HG02678 (cell line): ENCODE measurements around the gene RAN.
"Not testable (repeated sequence)": the region's sequence is repeated elsewhere in the genome, so short reads cannot be mapped to it uniquely, and the experiment has no call there.

Source experiments
- ATAC-seq: cut with Tn5 transposase; IDR thresholded peaks from one replicate; pipeline ENCODE4 v1.9.1; 2021; ENCODE audit warnings: mild to moderate bottlenecking, moderate library complexity; ENCODE audit not compliant: unreplicated experiment

The RAN gene

DNA sequence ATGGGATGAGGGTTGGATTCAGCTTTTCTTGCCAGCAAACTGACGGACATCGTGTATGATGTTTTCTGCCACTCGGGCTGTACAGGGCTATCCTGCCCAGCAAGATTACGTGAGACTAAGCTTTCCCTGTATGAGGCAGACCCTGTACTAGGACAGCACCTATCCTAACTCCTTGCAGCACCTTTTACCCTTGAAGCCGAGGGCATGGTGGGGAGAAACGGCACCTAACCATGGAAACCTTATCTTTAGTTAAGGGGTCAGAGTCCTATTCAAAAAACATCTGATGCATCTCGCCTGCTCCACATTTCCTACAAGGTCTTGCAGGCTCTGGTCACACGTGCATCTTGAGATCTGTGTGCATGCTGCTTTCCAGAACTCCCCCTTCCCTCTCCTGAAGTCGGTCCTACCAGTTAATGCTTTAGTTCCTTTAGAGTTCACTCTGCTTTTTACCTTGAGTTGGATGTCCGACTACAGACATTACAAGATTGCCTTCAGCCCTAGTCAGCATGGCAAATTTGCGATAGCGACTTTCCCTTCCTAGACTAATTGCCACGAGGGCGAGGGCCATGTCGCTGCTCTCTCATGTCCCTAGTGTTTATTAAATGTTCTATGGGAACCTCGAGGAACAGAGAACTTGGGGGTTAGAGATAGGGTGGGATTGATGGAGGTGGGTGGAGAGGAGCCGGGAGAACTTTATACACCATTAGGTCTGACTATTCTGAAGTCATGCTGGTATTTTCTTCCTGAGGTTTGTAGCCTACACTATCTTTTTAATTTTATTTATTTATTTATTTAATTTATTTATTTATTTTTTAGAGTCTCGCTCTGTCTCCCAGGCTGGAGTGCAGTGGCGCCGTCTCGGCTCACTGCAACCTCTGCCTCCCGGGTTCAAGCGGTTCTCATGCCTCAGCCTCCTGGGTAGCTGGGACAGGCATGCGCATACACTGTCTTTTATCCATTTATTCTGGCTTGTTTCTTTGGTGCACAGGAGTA is 6.6 kb downstream of the RAN start:
- ATAC-seq = no peak

DNA sequence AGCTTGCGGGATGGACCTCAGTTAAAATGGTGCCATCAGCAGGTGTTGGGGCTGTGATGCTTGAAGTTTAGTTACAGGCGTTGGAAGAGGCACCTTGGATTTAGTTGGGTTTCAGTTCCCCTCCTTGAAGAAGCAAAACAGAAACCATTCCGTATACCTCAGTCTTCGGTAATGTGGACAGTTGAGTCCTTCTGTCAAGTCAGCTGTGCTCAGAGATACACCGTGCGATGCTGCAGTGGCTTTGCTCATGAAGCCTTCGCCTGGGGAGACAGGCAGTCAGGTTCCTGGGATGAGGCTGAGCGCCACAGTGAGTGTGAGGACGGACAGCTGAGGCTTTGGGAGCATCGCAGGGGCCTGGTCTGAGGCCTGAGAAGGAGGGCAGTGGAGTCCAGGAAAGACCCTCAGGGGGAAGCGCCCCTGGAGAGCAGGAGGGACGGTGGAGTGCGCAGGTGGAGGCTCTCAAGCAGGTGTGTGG is 7.4 kb downstream of the RAN start:
- ATAC-seq = peak; percentile 62

- ATAC-seq = no peak
These were observed 8.0 kb downstream of the RAN start for GRCh38 chr12:130879781-130880389.

DNA sequence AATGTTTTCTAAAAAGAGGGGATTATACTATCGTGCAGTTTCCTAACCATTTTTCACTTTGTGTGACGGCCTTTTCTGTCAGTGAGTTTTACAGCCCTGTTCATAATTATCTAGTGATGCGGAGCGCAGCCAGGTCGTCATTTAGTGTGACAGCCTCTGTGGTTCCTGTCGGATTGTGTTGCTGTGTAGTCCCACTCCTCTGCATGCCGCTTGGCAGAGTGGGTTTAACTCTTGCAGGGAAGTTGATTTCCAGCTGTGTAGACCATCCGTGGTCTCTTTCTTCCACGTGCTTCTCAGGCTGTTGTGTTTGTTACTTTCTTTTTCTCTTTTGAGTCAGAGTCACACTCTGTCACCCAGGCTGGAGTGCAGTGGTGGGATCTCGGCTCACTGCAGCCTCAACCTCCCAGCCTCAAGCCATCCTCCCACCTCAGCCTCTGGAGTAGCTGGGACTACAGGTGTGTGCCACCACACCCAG is 8.6 kb downstream of the RAN start:
- no peak for ATAC-seq

DNA sequence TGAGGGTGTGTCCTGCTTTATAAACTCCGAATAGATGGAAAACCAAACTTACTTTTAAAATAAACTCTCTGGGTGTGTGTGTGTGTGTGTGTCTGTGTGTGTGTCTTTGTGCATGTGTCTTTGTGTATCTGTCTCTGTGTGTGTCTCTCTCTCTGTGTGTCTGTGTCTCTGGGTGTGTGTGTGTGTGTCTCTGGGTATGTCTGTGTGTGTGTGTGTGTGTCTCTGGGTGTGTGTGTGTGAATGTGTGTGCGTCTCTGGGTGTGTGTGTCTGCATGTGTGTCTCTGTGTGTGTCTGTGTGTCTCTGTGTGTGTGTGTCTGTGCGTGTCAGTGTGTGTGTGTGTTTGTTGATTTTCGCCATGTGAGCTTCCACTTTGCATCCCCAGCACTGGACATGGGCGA is 9.2 kb downstream of the RAN start:
- ATAC-seq = no peak

DNA sequence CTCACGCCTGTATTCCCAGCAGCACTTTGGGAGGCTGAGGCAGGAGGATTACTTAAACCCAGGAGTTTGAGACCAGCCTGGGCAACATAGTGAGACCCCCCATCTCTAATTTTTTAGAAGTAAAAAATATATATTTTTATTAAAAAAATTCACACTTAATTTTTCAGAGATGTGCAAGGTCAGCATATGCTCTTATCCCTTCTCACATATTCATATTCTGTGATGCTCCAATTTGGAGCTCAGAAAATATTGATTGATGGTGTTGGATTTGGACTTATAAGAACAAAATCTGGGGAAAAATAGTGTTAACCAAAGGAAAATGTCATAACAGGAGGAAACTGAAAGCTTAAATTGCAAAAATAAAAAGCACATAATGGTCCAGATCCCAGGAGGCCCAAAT is 9.7 kb downstream of the RAN start:
- no peak for ATAC-seq

GRCh38 chr12:130887190-130887589 is 15.3 kb downstream of the RAN start:
- ATAC-seq = not testable (repeated sequence)

DNA sequence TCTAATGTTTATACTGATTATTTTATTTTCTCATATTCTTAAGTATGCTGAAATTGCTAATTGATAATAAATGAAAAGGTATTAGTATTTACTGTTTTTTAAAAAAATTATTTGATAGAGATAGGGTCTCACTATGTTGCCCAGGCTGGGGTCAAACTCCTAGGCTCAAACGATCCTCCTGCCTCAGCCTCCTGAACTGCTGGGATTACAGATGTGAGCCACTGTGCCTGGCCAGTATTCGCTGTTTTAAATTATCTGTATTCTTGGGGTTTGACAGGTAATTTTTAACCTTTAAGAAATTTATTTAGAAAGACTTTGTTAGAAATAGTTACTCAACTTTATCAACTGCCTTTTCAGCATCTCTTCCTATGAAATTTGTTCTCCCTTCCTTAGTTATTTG is 32.2 kb downstream of the RAN start:
- ATAC-seq = no peak

DNA sequence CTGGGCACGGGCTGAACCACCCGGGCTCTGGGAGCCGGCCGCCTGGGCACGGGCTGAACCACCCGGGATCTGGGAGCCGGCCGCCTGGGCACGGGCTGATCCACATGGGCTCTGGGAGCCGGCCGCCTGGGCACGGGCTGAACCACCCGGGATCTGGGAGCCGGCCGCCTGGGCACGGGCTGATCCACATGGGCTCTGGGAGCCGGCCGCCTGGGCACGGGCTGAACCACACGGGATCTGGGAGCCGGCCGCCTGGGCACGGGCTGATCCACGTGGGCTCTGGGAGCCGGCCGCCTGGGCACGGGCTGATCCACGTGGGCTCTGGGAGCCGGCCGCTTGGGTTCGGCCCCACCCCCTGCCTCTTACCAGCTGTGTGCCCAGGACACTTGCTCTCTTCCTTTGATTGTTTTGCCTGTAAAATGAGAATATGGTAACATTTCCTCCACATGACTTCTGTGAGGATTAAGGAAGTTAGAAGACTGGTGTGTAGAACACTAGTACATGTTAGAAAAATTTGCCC is 33.1 kb downstream of the RAN start:
- not testable (repeated sequence) for ATAC-seq

GRCh38 chr12:130909111-130909510 is 37.2 kb downstream of the RAN start:
- ATAC-seq = no peak

- ATAC-seq = no peak
These were observed 39.3 kb downstream of the RAN start for GRCh38 chr12:130911193-130911592.

DNA sequence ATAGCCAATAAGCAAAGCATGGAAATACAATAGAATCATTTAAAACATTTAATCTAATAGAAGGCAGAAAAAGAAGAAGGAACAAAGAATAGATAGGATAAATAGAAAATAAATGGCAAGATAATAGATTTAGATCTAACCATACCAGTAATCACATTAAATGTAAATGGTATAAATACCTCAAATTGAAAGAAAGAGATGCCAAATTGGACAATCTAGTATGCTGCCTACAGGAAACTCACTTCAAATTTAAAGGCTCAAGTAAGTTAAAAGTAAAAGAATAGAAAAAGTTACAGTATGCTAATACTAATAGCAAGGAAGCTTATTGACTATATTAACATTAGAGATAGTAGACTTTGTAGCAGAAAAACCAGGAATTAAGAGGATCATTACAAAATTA is 40.1 kb downstream of the RAN start:
- ATAC-seq = no peak

GRCh38 chr12:130916241-130916911 is 44.5 kb downstream of the RAN start:
- peak; percentile 65 for ATAC-seq

DNA sequence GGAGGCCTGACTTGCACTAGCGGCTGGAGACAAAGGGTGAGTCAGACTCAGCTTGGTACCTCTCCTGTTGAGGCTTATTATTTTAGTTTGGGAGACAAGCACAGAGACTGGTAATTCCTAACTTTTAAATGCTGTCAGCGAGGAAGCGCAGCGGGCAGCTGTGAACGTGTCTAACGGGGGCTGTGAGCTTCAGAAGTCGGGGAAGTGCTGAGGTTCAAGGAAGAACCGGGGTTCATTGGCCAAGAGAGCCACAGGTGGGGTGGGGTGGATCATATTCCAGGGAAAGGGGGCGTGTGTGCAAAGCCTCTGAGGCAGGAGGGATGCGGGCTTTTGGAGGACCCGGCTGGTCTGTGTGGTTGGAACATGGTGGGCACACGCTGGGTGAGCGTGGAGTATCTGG is 45.7 kb downstream of the RAN start:
- no peak for ATAC-seq

DNA sequence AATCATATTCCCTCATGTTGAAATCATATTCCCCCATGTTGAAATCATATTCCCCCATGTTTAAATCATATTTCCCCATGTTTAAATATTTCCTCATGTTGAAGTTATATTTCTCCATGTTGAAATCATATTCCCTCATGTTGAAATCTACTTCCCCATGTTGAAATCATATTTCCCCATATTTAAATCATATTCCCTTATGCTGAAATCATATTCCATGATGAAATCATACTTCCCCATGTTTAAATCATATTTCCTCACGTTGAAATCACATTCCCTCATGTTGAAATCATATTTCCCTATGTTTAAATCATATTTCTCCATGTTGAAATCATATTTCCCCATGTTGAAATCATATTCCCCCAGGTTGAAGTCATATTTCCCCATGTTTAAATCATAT is 47.2 kb downstream of the RAN start:
- no peak for ATAC-seq

- no peak for ATAC-seq
These were observed 48.3 kb downstream of the RAN start for GRCh38 chr12:130920119-130920703.

DNA sequence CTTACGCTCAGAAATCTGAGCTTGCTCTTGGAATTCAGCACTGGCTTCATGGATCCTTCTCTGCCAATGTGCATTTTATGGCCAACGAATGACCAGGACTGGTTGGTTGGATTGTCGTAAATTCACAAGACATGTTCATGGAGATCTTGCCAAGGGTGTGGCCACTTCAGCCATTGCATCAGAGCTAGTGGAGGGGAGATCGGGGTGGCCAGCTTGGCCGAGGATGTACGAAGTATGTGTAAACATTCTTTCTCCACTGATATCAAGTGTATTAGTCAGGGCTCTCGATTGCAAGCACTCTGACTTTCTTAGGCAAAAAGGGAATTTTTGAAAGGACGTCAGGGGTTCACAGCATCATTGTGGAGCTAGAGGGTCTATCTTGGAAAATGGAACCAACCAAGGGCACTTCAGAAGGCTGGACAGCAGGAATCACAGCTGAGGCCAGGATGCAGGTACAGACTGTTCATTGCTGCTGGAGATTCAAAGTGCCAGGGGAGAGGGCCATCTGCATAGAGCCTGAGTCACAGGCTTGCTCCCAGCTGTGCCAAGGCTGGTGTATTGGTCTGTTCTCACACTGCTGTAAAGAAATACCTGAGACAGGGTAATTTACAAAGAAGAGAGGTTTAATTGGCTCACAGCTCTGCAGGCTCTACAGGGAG is 49.0 kb downstream of the RAN start:
- no peak for ATAC-seq

GRCh38 chr12:130922511-130922953 is 50.7 kb downstream of the RAN start:
- ATAC-seq = no peak

DNA sequence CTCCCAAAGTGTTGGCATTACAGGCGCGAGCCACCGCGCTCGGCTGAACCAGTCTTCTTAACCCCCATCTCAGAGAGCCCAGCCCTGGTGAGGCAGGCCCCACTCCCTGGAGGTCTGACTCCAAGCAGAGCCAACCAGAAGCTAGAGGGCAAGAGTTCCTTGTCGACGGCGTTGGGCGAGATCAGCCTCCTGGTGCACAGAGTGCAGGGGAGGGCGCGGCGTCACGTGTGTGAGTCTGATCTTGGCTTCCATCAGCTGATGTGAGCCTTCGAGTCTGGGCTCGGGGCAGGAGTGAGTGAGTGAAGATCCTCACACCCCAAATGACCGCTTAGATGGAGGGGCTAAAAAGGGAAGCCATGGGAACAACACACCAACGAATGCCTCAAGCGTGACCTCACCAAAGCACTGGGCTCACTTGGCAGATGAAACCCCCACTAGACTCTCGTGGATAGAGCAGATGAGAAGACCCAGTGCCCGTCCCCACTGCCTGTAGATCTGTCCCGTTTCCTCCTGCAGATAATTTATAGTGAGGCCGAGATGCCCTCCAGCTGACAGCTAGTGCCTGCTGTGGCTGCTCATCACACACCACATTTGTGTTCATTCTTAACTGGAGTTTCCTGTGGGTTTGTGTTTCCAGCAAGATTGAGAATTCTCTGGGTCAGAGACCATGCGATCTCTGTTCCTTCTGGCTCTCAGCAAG is 53.2 kb downstream of the RAN start:
- ATAC-seq = no peak

DNA sequence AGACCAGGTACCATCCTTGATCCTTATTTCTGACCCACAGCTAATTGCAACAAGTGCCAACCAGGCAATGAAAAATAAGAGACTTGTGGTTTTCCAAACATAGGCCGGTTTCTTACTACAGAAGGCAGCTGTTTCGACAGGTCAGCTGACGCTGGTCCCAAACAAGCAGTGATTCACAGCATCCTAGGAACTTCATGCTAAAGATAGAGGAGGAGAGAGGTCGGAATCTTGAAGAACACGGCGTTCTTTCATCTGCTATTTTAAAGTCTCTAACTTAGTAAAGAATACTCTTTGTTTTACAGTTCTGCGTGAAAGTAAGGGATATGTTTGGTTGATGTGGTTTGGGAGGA is 53.8 kb downstream of the RAN start:
- ATAC-seq = no peak
